OCI-LY7 (cell line): Measurements from ENCODE around the gene ZFYVE28. TPM values are rescaled to one million over a fixed set of nuclear protein-coding genes. Genes with fewer than 3 reads are reported as not detected.

Source experiments
- BruUV-seq: library from RNA; stranded (reverse); fragments of 400-500 nt; replicated peaks from 2 replicates; lab custom pipeline; 2021; lab: Mats Ljungman, UMichigan
- CTCF ChIA-PET: fragments of 300-600 bp; sonication (Branson Sonifier 250); formaldehyde crosslinking; loops from one replicate; lab custom pipeline; 2022; ENCODE audit warnings: antibody characterized with exemption; ENCODE audit not compliant: unreplicated experiment; lab: Charles Lee
- POLR2A ChIA-PET: fragments of 300-600 bp; sonication (Branson Sonifier 250); formaldehyde crosslinking; loops from one replicate; lab custom pipeline; 2022; ENCODE audit warnings: antibody characterized with exemption; lab: Charles Lee
- DNase-seq: peaks from one replicate; pipeline ENCODE4 v3.0.0-alpha.2; 2015; ENCODE audit warnings: low spot score
- H2AFZ ChIP-seq: fragments of 200-600 bp; sonication (generic), shearing (Covaris generic); 2 replicates; pipeline ENCODE4 v1.6.1; 2014; ENCODE audit warnings: mild to moderate bottlenecking, antibody characterized with exemption, low read length, moderate library complexity
- H3K27ac ChIP-seq: fragments of 200-600 bp; sonication (generic); 2 replicates; pipeline ENCODE4 v1.5.1; 2014; ENCODE audit warnings: mixed run types, low read depth, mild to moderate bottlenecking, moderate library complexity, low read length, inconsistent platforms; ENCODE audit not compliant: poor library complexity, severe bottlenecking
- H3K36me3 ChIP-seq: fragments of 200-600 bp; sonication (generic); 2 replicates; pipeline ENCODE4 v1.6.1; 2014; ENCODE audit warnings: mild to moderate bottlenecking, antibody characterized with exemption, low read length, moderate library complexity, mixed read lengths; ENCODE audit not compliant: insufficient read depth
- H3K4me1 ChIP-seq: fragments of 200-600 bp; sonication (generic); 2 replicates; pipeline ENCODE4 v1.5.1; 2014; ENCODE audit warnings: mild to moderate bottlenecking, low read length; ENCODE audit not compliant: insufficient read depth, poor library complexity, severe bottlenecking
- H3K4me2 ChIP-seq: fragments of 200-600 bp; sonication (generic); 2 replicates; pipeline ENCODE4 v1.6.1; 2014; ENCODE audit warnings: mild to moderate bottlenecking, low read length
- H3K4me3 ChIP-seq: fragments of 200-600 bp; sonication (generic); 2 replicates; pipeline ENCODE4 v1.5.1; 2014; ENCODE audit warnings: mild to moderate bottlenecking, low read depth, low read length; ENCODE audit not compliant: poor library complexity, severe bottlenecking
- H3K79me2 ChIP-seq: fragments of 200-600 bp; sonication (generic); 2 replicates; pipeline ENCODE4 v1.6.1; 2016; ENCODE audit warnings: low read depth, mild to moderate bottlenecking, low read length, moderate library complexity, mixed read lengths; ENCODE audit not compliant: insufficient read depth
- H3K9me2 ChIP-seq: fragments of 200-600 bp; sonication (generic); 2 replicates; pipeline ENCODE4 v1.6.1; 2016; ENCODE audit warnings: mild to moderate bottlenecking, low read length, mixed read lengths; ENCODE audit not compliant: insufficient read depth
- H3K9me3 ChIP-seq: fragments of 200-600 bp; sonication (generic); 2 replicates; pipeline ENCODE4 v1.6.1; 2014; ENCODE audit warnings: mild to moderate bottlenecking, mixed run types, low read length, mixed read lengths
- H4K20me1 ChIP-seq: fragments of 200-600 bp; sonication (generic); 2 replicates; pipeline ENCODE4 v1.6.1; 2014; ENCODE audit warnings: mild to moderate bottlenecking, antibody characterized with exemption, low read length, moderate library complexity, mixed read lengths; ENCODE audit not compliant: insufficient read depth
- CTCF ChIP-seq: fragments of 200-600 bp; sonication (generic); conservative IDR thresholded peaks from 2 replicates; pipeline ENCODE4 v1.5.1; 2014; ENCODE audit warnings: mild to moderate bottlenecking, antibody characterized with exemption, low read length, moderate library complexity, mixed read lengths
- EZH2phosphoT487 ChIP-seq: fragments of 200-600 bp; sonication (generic); IDR thresholded peaks from 2 replicates; pipeline ENCODE4 v1.6.1; 2018; ENCODE audit warnings: low read depth, borderline replicate concordance, mild to moderate bottlenecking, mixed run types, antibody characterized with exemption, low read length, moderate library complexity, mixed read lengths
- intact Hi-C: fragments of 100-400 bp; cut with micrococcal nuclease; formaldehyde crosslinking; loops from one replicate; pipeline ENCODE4 v1.10.0; 2022; ENCODE audit not compliant: unreplicated experiment
- total RNA-seq, 2 experiments: library from RNA; depleted of rRNA in 1 of 2; stranded (reverse); fragments of >200 nt in 1 of 2; shearing (Covaris generic) in 1 of 2; gene quantifications; 2 replicates each; pipeline ENCODE4 v1.2.3, GENCODE V29; 2014 to 2022

The ZFYVE28 gene
- total RNA-seq, 2 experiments from 2014 or later = 0.32 TPM; not detected in 1

- POLR2A ChIA-PET = no interaction called here
- Histone ChIP-seq H3K36me3 (no peaks in the 10 kb centered on the region), H3K79me2 (no peaks in the 10 kb centered on the region), H3K9me3 (no peaks in the 10 kb centered on the region), H2AFZ (no peak overlapping the region), H3K27ac (no peak overlapping the region), H4K20me1 (no peaks in the 10 kb centered on the region), H3K9me2 (no peaks in the 10 kb centered on the region), H3K4me2 (no peak overlapping the region), H3K4me1 (no peaks in the 10 kb centered on the region), H3K4me3 (no peak overlapping the region)
- CTCF ChIA-PET = no interaction called here
- no peak for TF ChIP-seq CTCF
- no peak for TF ChIP-seq EZH2phosphoT487
- intact Hi-C loops = no loop called here
- BruUV-seq = no TSS peak
- no peak for DNase-seq
Observed at GRCh38 chr4:2330091-2331042, 88.1 kb downstream of the ZFYVE28 start.

GRCh38 chr4:2327579-2327978 is 90.9 kb downstream of the ZFYVE28 start:
- no peaks in the 10 kb centered on the region for H3K9me2 ChIP-seq
- H3K36me3 ChIP-seq = no peaks in the 10 kb centered on the region
- no peaks in the 10 kb centered on the region for H3K79me2 ChIP-seq
- DNase-seq = no peak
- no peaks in the 10 kb centered on the region for H4K20me1 ChIP-seq
- no peaks in the 10 kb centered on the region for H3K9me3 ChIP-seq
- no peak for TF ChIP-seq EZH2phosphoT487
- TF ChIP-seq CTCF = no peak
- no TSS peak for BruUV-seq
- ChIA-PET POLR2A (no interaction called here), CTCF (no interaction called here)
- no peak overlapping the region for H3K4me3 ChIP-seq
- H3K4me2 ChIP-seq = no peak overlapping the region
- no peaks in the 10 kb centered on the region for H3K4me1 ChIP-seq
- H2AFZ ChIP-seq = no peak overlapping the region
- intact Hi-C loops = no loop called here
- no peak overlapping the region for H3K27ac ChIP-seq

GRCh38 chr4:2324891-2325290 is 93.6 kb downstream of the ZFYVE28 start:
- ChIA-PET CTCF (interaction anchor here (0.8 kb wide), 1 partner anchor 28 kb away, joined by 3 read pairs; no protein-coding TSS in a partner anchor), POLR2A (no interaction called here)
- no peaks in the 10 kb centered on the region for H3K36me3 ChIP-seq
- H3K4me1 ChIP-seq = no peaks in the 10 kb centered on the region
- no peaks in the 10 kb centered on the region for H3K9me2 ChIP-seq
- H3K4me2 ChIP-seq = no peak overlapping the region
- intact Hi-C loops = no loop called here
- no TSS peak for BruUV-seq
- H3K4me3 ChIP-seq = no peak overlapping the region
- no peak for DNase-seq
- H3K27ac ChIP-seq = no peak overlapping the region
- no peaks in the 10 kb centered on the region for H4K20me1 ChIP-seq
- H3K79me2 ChIP-seq = no peaks in the 10 kb centered on the region
- H3K9me3 ChIP-seq = no peaks in the 10 kb centered on the region
- H2AFZ ChIP-seq = no peak overlapping the region
- TF ChIP-seq EZH2phosphoT487 = no peak
- TF ChIP-seq CTCF = no peak
